Muscle of leg (tissue), 11 donors: ENCODE results near the gene PCID2. TPM values are rescaled to one million over a fixed set of nuclear protein-coding genes. Genes with fewer than 3 reads are reported as not detected.

Source experiments
- DNase-seq: peaks from one replicate; pipeline ENCODE4 v3.0.0; 2013
- H3K27ac ChIP-seq: one replicate; pipeline ENCODE4 v1.5.1; 2013; ENCODE audit warnings: mild to moderate bottlenecking, low read length, control low read depth
- H3K27me3 ChIP-seq: one replicate; pipeline ENCODE4 v1.6.1; 2013; ENCODE audit warnings: low read length; ENCODE audit not compliant: control insufficient read depth, insufficient read depth
- H3K36me3 ChIP-seq: one replicate; pipeline ENCODE4 v1.6.1; 2013; ENCODE audit warnings: low read length; ENCODE audit not compliant: control insufficient read depth, insufficient read depth
- H3K4me1 ChIP-seq: one replicate; pipeline ENCODE4 v1.6.1; 2013; ENCODE audit warnings: low read length; ENCODE audit not compliant: control insufficient read depth, insufficient read depth
- H3K4me3 ChIP-seq: one replicate; pipeline ENCODE4 v1.5.1; 2013; ENCODE audit warnings: low read length, control low read depth
- H3K9me3 ChIP-seq: replicated peaks from 2 replicates; pipeline ENCODE4 v1.6.1; 2013; ENCODE audit warnings: low read depth, low read length; ENCODE audit not compliant: control insufficient read depth
- WGBS: methylation state at CpG from one replicate; pipeline ENCODE4 v1.1.5; 2013; ENCODE audit warnings: missing lambda C conversion rate; ENCODE audit not compliant: insufficient coverage; 5-methylcytosine and 5-hydroxymethylcytosine counted together
- polyA plus RNA-seq, 8 donors: library from polyadenylated mRNA; unstranded; fragments of 120-200 nt; gene quantifications; one replicate each; pipeline versions ENCODE4 v1.2.1 to v1.2.3, GENCODE V29; 2013; ENCODE audit warnings: inconsistent platforms in 1 of 8, low replicate concordance in 1 of 8; ENCODE audit not compliant: insufficient read length in 8 of 8, insufficient read depth in 1 of 8
- total RNA-seq: library from RNA; stranded (reverse); fragments of 120-200 nt; gene quantifications from one replicate; pipeline ENCODE4 v1.2.4, GENCODE V29; 2013

Gene PCID2
- total and polyA plus RNA-seq, 9 donors: 34.6 to 44.3 (median 37.2) TPM

DNA sequence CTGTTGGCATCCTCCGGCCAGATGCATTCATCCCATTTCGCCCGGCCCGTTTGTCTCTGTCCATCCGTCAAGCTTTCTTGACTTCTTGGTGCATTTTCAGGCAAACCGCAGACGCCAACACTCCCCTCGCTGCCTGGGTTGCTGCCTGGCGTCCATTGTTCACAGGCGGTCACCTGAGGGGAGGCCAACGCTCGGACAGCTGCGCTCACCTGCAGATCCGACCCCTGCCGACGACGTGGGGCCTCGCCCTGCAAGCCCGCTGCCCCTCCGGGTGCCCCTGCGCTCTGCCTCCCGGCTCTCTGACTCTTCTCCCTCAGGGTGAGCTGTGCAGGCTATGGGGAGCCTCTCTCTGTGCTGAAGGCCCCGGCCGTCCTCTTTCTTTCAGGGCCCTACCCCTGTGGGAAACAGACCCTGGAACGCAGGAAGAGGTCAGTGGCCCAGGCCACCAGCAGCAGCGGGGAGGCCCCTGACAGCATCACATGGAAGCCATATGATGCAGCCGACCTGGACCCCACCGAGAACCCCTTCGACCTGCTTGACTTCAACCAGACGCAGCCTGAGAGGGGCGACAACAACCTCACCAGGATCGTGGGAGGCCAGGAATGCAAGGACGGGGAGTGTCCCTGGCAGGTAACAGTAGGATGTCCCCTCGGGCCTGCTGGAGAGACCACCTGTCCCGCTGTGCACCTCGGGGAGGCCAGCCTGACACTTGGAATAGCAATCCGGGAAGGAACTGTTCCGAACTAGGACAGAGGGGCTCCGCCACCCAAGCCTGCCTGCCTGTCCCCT is 64.8 kb downstream of the PCID2 start:
- Histone ChIP-seq H3K4me3 (no peak overlapping the region), H3K36me3 (no peaks in the 10 kb centered on the region), H3K27me3 (no peaks in the 10 kb centered on the region), H3K4me1 (no peaks in the 10 kb centered on the region), H3K27ac (no peak overlapping the region), H3K9me3 (no peaks in the 10 kb centered on the region)
- 72% methylated on average over 37 of the region's 39 CpGs for WGBS
- no peak for DNase-seq

GRCh38 chr13:113142876-113143275 is 65.6 kb downstream of the PCID2 start:
- Histone ChIP-seq H3K27ac (no peak overlapping the region), H3K4me3 (no peak overlapping the region), H3K9me3 (no peaks in the 10 kb centered on the region), H3K4me1 (no peaks in the 10 kb centered on the region), H3K27me3 (no peaks in the 10 kb centered on the region), H3K36me3 (no peaks in the 10 kb centered on the region)
- DNase-seq: no peak
- 38% methylated on average over 4 of the region's 7 CpGs for WGBS

DNA sequence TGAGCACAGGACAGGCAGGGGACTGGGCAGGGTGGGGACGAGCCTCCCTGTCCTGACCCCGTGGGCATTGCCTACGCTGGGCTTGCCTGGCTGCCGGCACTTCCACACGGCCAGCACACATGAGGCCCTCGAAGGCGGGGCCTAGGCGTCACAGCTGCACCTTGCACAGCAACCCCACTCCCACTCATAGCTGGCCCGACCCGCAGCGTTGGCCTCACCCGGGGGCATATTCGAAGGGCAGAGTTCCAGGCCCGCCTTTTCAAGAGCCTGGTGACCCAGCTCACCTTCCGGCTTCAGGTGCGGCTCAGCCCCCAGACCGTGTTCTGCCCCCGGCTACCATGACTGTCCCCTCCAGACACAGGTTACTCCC is 66.9 kb downstream of the PCID2 start:
- no peaks in the 10 kb centered on the region for H3K9me3 ChIP-seq
- no peaks in the 10 kb centered on the region for H3K36me3 ChIP-seq
- H3K4me1 ChIP-seq: no peaks in the 10 kb centered on the region
- H3K4me3 ChIP-seq: no peak overlapping the region
- H3K27ac ChIP-seq: no peak overlapping the region
- no peak for DNase-seq
- WGBS: 78% methylated on average over 14 of the region's 18 CpGs
- H3K27me3 ChIP-seq: no peaks in the 10 kb centered on the region

DNA sequence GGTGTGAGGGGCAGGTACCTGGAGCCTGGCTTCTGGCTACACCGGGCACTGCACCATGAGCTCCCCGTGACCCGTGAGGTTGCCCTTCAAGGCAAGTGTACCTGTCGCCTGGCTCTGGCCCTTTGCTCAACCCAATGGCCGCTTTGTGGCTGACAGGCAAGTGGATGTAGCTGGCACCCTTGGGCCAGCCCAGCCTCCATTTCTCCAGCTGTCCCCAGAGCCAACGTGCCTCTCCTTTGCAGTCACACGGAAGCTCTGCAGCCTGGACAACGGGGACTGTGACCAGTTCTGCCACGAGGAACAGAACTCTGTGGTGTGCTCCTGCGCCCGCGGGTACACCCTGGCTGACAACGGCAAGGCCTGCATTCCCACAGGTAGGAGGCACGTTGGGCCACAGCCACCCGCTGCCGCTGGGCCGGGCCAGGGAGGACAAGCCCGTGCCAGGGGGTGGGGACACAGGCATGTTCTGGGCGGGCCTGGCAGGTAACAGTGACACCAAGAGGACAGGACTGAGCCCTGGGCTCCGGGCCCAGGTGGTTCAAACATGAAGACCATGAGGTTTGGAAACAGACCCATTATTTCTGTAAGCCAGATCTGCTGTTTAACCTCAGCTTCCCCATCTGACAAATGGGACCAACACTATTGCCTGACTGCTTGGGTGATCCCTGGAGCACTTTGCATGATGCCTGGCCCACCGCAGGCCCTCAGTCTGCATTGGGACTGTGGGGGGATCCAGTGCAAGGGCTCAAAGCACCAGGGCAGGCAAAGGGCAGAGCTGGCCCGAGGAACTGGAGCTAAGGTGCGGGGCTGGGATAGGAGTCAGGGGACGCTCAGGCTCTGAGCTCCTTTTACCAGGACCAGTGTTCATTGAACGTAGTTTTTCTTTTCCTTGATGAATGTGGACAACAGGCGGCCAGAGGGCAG is 67.5 kb downstream of the PCID2 start:
- DNase-seq: no peak
- 91% methylated on average over 25 of the region's 26 CpGs for WGBS
- H3K36me3 ChIP-seq: no peaks in the 10 kb centered on the region

GRCh38 chr13:113139577-113139976 is 68.9 kb downstream of the PCID2 start:
- no peak overlapping the region for H3K27ac ChIP-seq
- H3K36me3 ChIP-seq: no peaks in the 10 kb centered on the region
- H3K4me3 ChIP-seq: no peak overlapping the region
- 83% methylated on average over 2 of the region's 5 CpGs for WGBS
- H3K27me3 ChIP-seq: no peaks in the 10 kb centered on the region
- no peaks in the 10 kb centered on the region for H3K9me3 ChIP-seq
- DNase-seq: no peak
- H3K4me1 ChIP-seq: no peaks in the 10 kb centered on the region

More for the DNA sequence above, 67.5 kb downstream of the PCID2 start:
- Histone ChIP-seq H3K27ac (no peak overlapping the region), H3K4me3 (no peak overlapping the region), H3K4me1 (no peaks in the 10 kb centered on the region), H3K27me3 (no peaks in the 10 kb centered on the region), H3K9me3 (no peaks in the 10 kb centered on the region)

DNA sequence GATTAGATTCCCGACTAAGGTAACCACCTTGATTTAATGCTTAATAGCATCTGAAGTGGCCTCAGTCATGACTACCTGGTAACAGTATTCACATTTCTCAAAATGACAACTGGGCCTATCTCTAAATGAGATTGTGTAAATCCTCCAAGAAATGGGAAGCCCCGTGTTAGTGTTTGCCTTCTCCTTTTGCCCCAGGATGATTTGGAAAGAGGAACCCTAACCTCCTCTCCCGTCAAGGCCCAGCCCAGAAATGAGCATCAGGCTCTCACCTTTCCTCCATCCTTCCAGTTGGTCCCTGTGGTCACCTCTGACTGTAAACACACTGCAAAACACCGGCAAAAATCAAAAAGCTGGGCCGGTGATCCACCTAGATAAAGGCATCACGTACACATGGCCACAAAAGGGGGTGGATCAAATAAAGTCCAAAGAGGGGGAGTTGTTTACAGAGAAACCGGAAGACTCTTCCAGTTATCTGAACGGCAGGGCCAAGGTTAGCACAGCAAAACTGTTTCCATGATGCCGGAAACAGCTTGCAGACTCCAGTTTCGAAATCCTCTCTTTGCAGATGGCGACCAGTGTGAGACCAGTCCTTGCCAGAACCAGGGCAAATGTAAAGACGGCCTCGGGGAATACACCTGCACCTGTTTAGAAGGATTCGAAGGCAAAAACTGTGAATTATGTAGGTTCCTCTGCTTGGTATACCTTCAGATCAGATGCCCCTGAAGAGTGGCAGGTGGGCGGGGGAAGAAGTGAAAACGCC is 69.5 kb downstream of the PCID2 start:
- no peaks in the 10 kb centered on the region for H3K9me3 ChIP-seq
- H3K4me1 ChIP-seq: no peaks in the 10 kb centered on the region
- H3K36me3 ChIP-seq: no peaks in the 10 kb centered on the region
- no peak for DNase-seq
- no peak overlapping the region for H3K4me3 ChIP-seq
- H3K27ac ChIP-seq: no peak overlapping the region
- H3K27me3 ChIP-seq: no peaks in the 10 kb centered on the region
- 78% methylated on average over 13 of the region's 16 CpGs for WGBS

DNA sequence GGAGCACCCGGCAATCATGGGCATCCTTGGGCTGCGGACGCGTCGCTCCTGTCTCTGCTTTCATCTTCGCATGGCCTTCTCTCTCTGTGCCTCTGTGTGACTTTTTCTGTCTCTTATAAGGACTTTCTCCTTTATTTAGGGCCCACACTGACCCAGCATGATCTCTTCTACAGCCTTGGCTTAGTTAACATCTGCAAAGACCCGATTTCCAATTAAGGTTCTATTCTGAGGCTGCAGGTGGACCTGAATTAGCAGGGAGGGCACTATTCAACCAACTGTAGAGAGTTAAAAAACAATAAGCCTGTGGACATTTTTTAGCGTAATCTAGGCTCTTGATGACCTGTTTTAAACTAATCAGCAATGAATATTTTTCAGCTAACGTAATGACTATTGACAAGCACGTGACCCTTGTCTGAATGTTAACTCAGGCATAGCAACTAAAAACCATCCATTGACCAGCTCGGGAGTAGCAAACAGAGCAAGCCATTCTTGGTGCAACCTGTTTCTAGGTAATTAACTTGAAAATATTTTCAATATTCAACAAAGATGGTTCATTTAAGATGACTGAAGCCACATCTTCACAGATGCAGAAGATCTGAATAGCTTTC is 70.7 kb downstream of the PCID2 start:
- WGBS: 80% methylated on average over 10 of the region's 11 CpGs

DNA sequence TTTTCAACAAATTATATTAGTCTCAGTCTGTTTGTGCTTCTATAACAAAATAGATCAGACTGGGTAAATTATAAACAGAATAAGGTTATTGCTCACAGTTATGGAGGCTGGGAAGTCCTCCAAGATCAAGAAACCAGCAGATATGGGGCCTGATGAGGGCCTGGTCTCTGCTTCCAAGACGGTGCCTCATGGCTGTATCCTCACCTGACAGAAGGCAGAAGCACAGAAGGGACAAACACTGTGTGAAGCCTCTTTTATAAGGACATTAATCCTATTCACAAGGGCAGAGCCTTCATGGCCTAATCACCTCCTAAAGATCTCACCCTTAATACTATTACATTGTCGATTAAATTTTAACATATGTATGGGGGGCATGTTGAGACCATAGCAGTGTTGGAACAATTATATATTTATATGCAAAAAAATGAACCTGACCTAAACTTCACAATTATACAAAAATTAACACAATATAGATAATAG is 73.1 kb downstream of the PCID2 start:
- DNase-seq: no peak
- Histone ChIP-seq H3K27ac (no peak overlapping the region), H3K27me3 (peaks cover 3% of the 10 kb centered on the region), H3K36me3 (no peaks in the 10 kb centered on the region), H3K9me3 (no peaks in the 10 kb centered on the region), H3K4me1 (no peaks in the 10 kb centered on the region), H3K4me3 (no peak overlapping the region)
- 100% methylated on average over 1 of the region's 2 CpGs for WGBS

More for the DNA sequence above, 70.7 kb downstream of the PCID2 start:
- no peak overlapping the region for H3K4me3 ChIP-seq
- no peaks in the 10 kb centered on the region for H3K4me1 ChIP-seq
- H3K36me3 ChIP-seq: no peaks in the 10 kb centered on the region
- H3K9me3 ChIP-seq: no peaks in the 10 kb centered on the region
- no peak for DNase-seq
- H3K27me3 ChIP-seq: no peaks in the 10 kb centered on the region
- no peak overlapping the region for H3K27ac ChIP-seq

GRCh38 chr13:113129921-113130750 is 78.3 kb downstream of the PCID2 start:
- Histone ChIP-seq H3K27me3 (peaks cover 19% of the 10 kb centered on the region), H3K4me1 (peaks cover 6% of the 10 kb centered on the region), H3K4me3 (peak overlapping the region; percentile 37), H3K36me3 (no peaks in the 10 kb centered on the region), H3K9me3 (no peaks in the 10 kb centered on the region), H3K27ac (no peak overlapping the region)
- DNase-seq: no peak
- WGBS: 27% methylated on average over 55 of the region's 60 CpGs
